DND-41 (cell line): Measurements from ENCODE around the gene ACTA2.

ENCODE experiments used
- EZH2 ChIP-seq: IDR thresholded peaks from 3 replicates; pipeline ENCODE4 v1.6.1; 2012; ENCODE audit warnings: borderline replicate concordance, low read depth, mild to moderate bottlenecking, moderate library complexity, low read length, inconsistent platforms; ENCODE audit not compliant: severe bottlenecking
- TF ChIP-seq, protein P1 (sequence below): IDR thresholded peaks from 2 replicates; pipeline ENCODE4 v1.5.1; 2012; ENCODE audit warnings: borderline replicate concordance, low read length, moderate library complexity, mild to moderate bottlenecking; ENCODE audit not compliant: poor library complexity, severe bottlenecking; ENCODE audit errors: extremely low read depth

- TF ChIP-seq, protein P1, sequence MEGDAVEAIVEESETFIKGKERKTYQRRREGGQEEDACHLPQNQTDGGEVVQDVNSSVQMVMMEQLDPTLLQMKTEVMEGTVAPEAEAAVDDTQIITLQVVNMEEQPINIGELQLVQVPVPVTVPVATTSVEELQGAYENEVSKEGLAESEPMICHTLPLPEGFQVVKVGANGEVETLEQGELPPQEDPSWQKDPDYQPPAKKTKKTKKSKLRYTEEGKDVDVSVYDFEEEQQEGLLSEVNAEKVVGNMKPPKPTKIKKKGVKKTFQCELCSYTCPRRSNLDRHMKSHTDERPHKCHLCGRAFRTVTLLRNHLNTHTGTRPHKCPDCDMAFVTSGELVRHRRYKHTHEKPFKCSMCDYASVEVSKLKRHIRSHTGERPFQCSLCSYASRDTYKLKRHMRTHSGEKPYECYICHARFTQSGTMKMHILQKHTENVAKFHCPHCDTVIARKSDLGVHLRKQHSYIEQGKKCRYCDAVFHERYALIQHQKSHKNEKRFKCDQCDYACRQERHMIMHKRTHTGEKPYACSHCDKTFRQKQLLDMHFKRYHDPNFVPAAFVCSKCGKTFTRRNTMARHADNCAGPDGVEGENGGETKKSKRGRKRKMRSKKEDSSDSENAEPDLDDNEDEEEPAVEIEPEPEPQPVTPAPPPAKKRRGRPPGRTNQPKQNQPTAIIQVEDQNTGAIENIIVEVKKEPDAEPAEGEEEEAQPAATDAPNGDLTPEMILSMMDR, result no peak
- no peak for TF ChIP-seq EZH2
These were observed 4.8 kb upstream of the ACTA2 start for GRCh38 chr10:88957381-88957780.
